ENCODE results near the gene TRMU. TPM values are rescaled to one million over a fixed set of nuclear protein-coding genes. Genes with fewer than 3 reads are reported as not detected.

TRMU gene
- total and polyA plus RNA-seq, 2 experiments from 2014 or later: 48.3 to 70.4 TPM

DNA sequence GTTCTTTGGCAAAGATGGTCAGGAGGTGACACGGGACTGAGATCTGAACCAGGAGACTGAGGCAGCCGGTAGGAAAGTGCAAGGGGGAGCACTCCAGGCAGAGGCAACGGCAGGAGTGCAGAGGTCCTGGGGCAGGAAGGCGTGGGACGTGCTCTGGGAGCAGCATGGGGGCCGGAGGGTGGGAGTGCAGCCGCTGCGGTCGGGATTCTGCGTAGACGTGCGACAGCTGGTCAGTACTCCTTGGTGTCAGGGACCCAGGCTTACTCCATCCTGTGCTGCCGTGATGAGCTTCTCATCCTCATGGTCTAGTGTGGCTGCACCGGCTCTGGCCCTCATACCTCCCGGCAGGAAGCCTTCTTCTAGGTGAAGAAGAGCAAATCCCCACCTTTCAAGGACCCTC lies 16.9 kb upstream of the TRMU start (continued):
- TF ChIP-seq EZH2phosphoT487 (IDR thresholded peaks at IDR 0.05; ENCODE audit: unreplicated experiment) (no peak), REST (IDR thresholded peaks at IDR 0.05; ENCODE audit: unreplicated experiment) (no peak), EZH2 (IDR thresholded peaks at IDR 0.05; ENCODE audit: low read depth, unreplicated experiment) (no peak), ZNF114 (CRISPR knock-in tag; IDR thresholded peaks at IDR 0.05) (no peak), CREB1 (CRISPR knock-in tag; IDR thresholded peaks at IDR 0.05; ENCODE audit: low read depth) (no peak), STAT1 (IDR thresholded peaks at IDR 0.05; ENCODE audit: unreplicated experiment) (no peak)

GRCh38 chr22:46319319-46319718 lies 16.2 kb upstream of the TRMU start:
- H3K79me2 ChIP-seq (replicated peaks; ENCODE audit: insufficient read depth): no peaks in the 10 kb centered on the region; the same call in 1 of the 2 replicates
- DNase-seq (ENCODE audit: low spot score) (no peak), ATAC-seq (no peak)
- H3K36me3 ChIP-seq (ENCODE audit: insufficient read depth): peaks cover 14% of the 10 kb centered on the region; the same call in 1 of the 2 replicates
- H3K4me2 ChIP-seq: no peak overlapping the region
- no peak overlapping the region for H3K4me3 ChIP-seq
- no peak for TF ChIP-seq CREB1 (CRISPR knock-in tag; IDR thresholded peaks at IDR 0.05; ENCODE audit: low read depth)
- no peak for TF ChIP-seq CTCF (conservative IDR thresholded peaks at IDR 0.05; ENCODE audit: low read depth in 2 of 2)
- TF ChIP-seq EZH2phosphoT487 (IDR thresholded peaks at IDR 0.05; ENCODE audit: unreplicated experiment): no peak
- no peak for TF ChIP-seq EZH2 (IDR thresholded peaks at IDR 0.05; ENCODE audit: low read depth, unreplicated experiment)
- TF ChIP-seq ZNF462 (CRISPR knock-in tag; IDR thresholded peaks at IDR 0.05): no peak
- no peak for TF ChIP-seq ZNF114 (CRISPR knock-in tag; IDR thresholded peaks at IDR 0.05)
- no peak for TF ChIP-seq NANOG (IDR thresholded peaks at IDR 0.05; ENCODE audit: borderline replicate concordance)
- TF ChIP-seq JUNB (IDR thresholded peaks at IDR 0.05; ENCODE audit: unreplicated experiment): no peak
- no peak for TF ChIP-seq STAT1 (IDR thresholded peaks at IDR 0.05; ENCODE audit: unreplicated experiment)
- TF ChIP-seq ZNF331 (CRISPR knock-in tag; IDR thresholded peaks at IDR 0.05; ENCODE audit: low read depth): no peak
- H3F3A ChIP-seq (replicated peaks; ENCODE audit: low read depth): no peaks in the 10 kb centered on the region
- Mint-ChIP-seq H3K4me3 (no peak overlapping the region), H3K4me1 (no peaks in the 10 kb centered on the region), H3K27ac (no peak overlapping the region), H3K36me3 (ENCODE audit: low read depth) (peaks cover 72% of the 10 kb centered on the region), H3K9me3 (no peaks in the 10 kb centered on the region), H3K27me3 (ENCODE audit: insufficient read depth, low read depth, poor library complexity) (peaks cover 11% of the 10 kb centered on the region)
- H4K20me1 ChIP-seq (replicated peaks; ENCODE audit: insufficient read depth): no peaks in the 10 kb centered on the region; the same call in 1 of the 2 replicates
- H2AFZ ChIP-seq: no peak overlapping the region
- no peaks in the 10 kb centered on the region for H3K9me2 ChIP-seq (ENCODE audit: insufficient read depth)
- no peak overlapping the region for H3K27ac ChIP-seq (ENCODE audit: low read depth)
- H3K27me3 ChIP-seq (ENCODE audit: insufficient read depth): no peaks in the 10 kb centered on the region
- no peaks in the 10 kb centered on the region for H3K4me1 ChIP-seq (ENCODE audit: insufficient read depth)

Measured in GM23338 (cell line).